ENCODE results near the gene RER1.

RER1 gene

GRCh38 chr1:2408859-2409276, 17.2 kb downstream of the RER1 start:
- DNase-seq (ENCODE audit: low read depth), result no peak
- no peak overlapping the region for H3K4me3 ChIP-seq (ENCODE audit: low read depth, low read length)
- TF ChIP-seq CTCF (IDR thresholded peaks at IDR 0.05; ENCODE audit: insufficient read depth, low read depth, low read length, missing control alignments), result no peak

- no peak for TF ChIP-seq CTCF (IDR thresholded peaks at IDR 0.05; ENCODE audit: insufficient read depth, low read depth, low read length, missing control alignments)
- no peak for DNase-seq (ENCODE audit: low read depth)
- H3K4me3 ChIP-seq (ENCODE audit: low read depth, low read length), result no peak overlapping the region
Measured at GRCh38 chr1:2409745-2410144, 18.1 kb downstream of the RER1 start.

- peak overlapping the region; percentile 87 for H3K4me3 ChIP-seq (ENCODE audit: low read depth, low read length)
- DNase-seq (ENCODE audit: low read depth), result no peak
- TF ChIP-seq CTCF (IDR thresholded peaks at IDR 0.05; ENCODE audit: insufficient read depth, low read depth, low read length, missing control alignments), result no peak
Measured at GRCh38 chr1:2411801-2412394, 20.3 kb downstream of the RER1 start.

- DNase-seq (ENCODE audit: low read depth), result peak; percentile 98
- no peak for TF ChIP-seq CTCF (IDR thresholded peaks at IDR 0.05; ENCODE audit: insufficient read depth, low read depth, low read length, missing control alignments)
Measured at GRCh38 chr1:2412395-2412772, 20.7 kb downstream of the RER1 start, which contains the start of gene PEX10. Gene PEX10, minus strand, starts transcription at chr1:2412564. Its CDS starts 62 bp downstream, at chr1:2412502.

GRCh38 chr1:2412773-2413494, 21.3 kb downstream of the RER1 start:
- peak; percentile 57 for DNase-seq (ENCODE audit: low read depth)
- H3K4me3 ChIP-seq (ENCODE audit: low read depth, low read length), result peak overlapping the region; percentile 85
- no peak for TF ChIP-seq CTCF (IDR thresholded peaks at IDR 0.05; ENCODE audit: insufficient read depth, low read depth, low read length, missing control alignments)

More at GRCh38 chr1:2412395-2412772, 20.7 kb downstream of the RER1 start, which contains the start of gene PEX10:
- H3K4me3 ChIP-seq (ENCODE audit: low read depth, low read length), result peak within 1 kb of the TSS; percentile 87

GRCh38 chr1:2413495-2414296, 22.1 kb downstream of the RER1 start:
- TF ChIP-seq CTCF (IDR thresholded peaks at IDR 0.05; ENCODE audit: insufficient read depth, low read depth, low read length, missing control alignments), result no peak
- peak; percentile 37 for DNase-seq (ENCODE audit: low read depth)
- H3K4me3 ChIP-seq (ENCODE audit: low read depth, low read length), result peak overlapping the region; percentile 85
